ENCODE data around the gene TM7SF2.

TM7SF2 gene

GRCh38 chr11:65133724-65134123 is 22.1 kb downstream of the TM7SF2 start:
- Histone ChIP-seq H3K27me3 (ENCODE audit: insufficient read depth, low read length) (no peaks in the 10 kb centered on the region), H3F3A (ENCODE audit: insufficient read depth, low read length) (0 out of 2 replicates have a peak, but pooled peaks cover 7% of the 10 kb centered on the region), H3K36me3 (ENCODE audit: insufficient read depth, low read length) (peaks cover 50% of the 10 kb centered on the region), H2AFZ (ENCODE audit: low read length) (no peak overlapping the region), H3K4me2 (ENCODE audit: low read length) (peak overlapping the region; percentile 93), H3K27ac (ENCODE audit: low read depth, low read length, poor library complexity, severe bottlenecking) (peak overlapping the region; percentile 99), H3K4me1 (ENCODE audit: insufficient read depth, low read length, severe bottlenecking) (peaks cover 50% of the 10 kb centered on the region), H3K9ac (ENCODE audit: low read length) (peak overlapping the region; percentile 93), H3K4me3 (ENCODE audit: low read depth, low read length, poor library complexity, severe bottlenecking) (peak overlapping the region; percentile 95), H3K79me2 (ENCODE audit: insufficient read depth, low read length) (peaks cover 8% of the 10 kb centered on the region; the same call in 1 of the 2 replicates), H3K9me2 (ENCODE audit: low read depth, low read length) (no peaks in the 10 kb centered on the region), H4K20me1 (ENCODE audit: insufficient read depth, low read length) (no peaks in the 10 kb centered on the region), H3K9me3 (ENCODE audit: low read length) (no peaks in the 10 kb centered on the region)
- TF ChIP-seq CTCF (IDR thresholded peaks at IDR 0.05; ENCODE audit: low read length), result no peak
- no peak for TF ChIP-seq EZH2 (IDR thresholded peaks at IDR 0.05; ENCODE audit: borderline replicate concordance, low read length)

GRCh38 chr11:65134240-65134951 is 22.7 kb downstream of the TM7SF2 start, which contains the start of gene SYVN1:
SYVN1 (minus strand) TSS chr11:65134519; CDS start chr11:65133601, 918 bp downstream.
- H3K27me3 ChIP-seq (ENCODE audit: insufficient read depth, low read length), result no peaks in the 10 kb centered on the region
- no peak for TF ChIP-seq CTCF (IDR thresholded peaks at IDR 0.05; ENCODE audit: low read length)
- no peak for TF ChIP-seq EZH2 (IDR thresholded peaks at IDR 0.05; ENCODE audit: borderline replicate concordance, low read length)
- H4K20me1 ChIP-seq (ENCODE audit: insufficient read depth, low read length), result no peaks in the 10 kb centered on the region
- H3K79me2 ChIP-seq (ENCODE audit: insufficient read depth, low read length), result peaks cover 8% of the 10 kb centered on the region; the same call in 1 of the 2 replicates
- H3F3A ChIP-seq (ENCODE audit: insufficient read depth, low read length), result 0 out of 2 replicates have a peak, but pooled peaks cover under 1% of the 10 kb centered on the region
- H3K4me2 ChIP-seq (ENCODE audit: low read length), result peak within 1 kb of the TSS; percentile 93
- H3K9me3 ChIP-seq (ENCODE audit: low read length), result no peaks in the 10 kb centered on the region
- peak within 1 kb of the TSS; percentile 99 for H3K27ac ChIP-seq (ENCODE audit: low read depth, low read length, poor library complexity, severe bottlenecking)
- peaks cover 47% of the 10 kb centered on the region for H3K4me1 ChIP-seq (ENCODE audit: insufficient read depth, low read length, severe bottlenecking)
- H3K4me3 ChIP-seq (ENCODE audit: low read depth, low read length, poor library complexity, severe bottlenecking), result peak within 1 kb of the TSS; percentile 95
- peaks cover 43% of the 10 kb centered on the region for H3K36me3 ChIP-seq (ENCODE audit: insufficient read depth, low read length)
- H2AFZ ChIP-seq (ENCODE audit: low read length), result no peak within 1 kb of the TSS
- H3K9me2 ChIP-seq (ENCODE audit: low read depth, low read length), result no peaks in the 10 kb centered on the region
- H3K9ac ChIP-seq (ENCODE audit: low read length), result peak within 1 kb of the TSS; percentile 93

GRCh38 chr11:65134952-65135632 is 23.4 kb downstream of the TM7SF2 start:
- Histone ChIP-seq H2AFZ (ENCODE audit: low read length) (no peak overlapping the region), H3K4me3 (ENCODE audit: low read depth, low read length, poor library complexity, severe bottlenecking) (peak overlapping the region; percentile 95), H3K9me3 (ENCODE audit: low read length) (no peaks in the 10 kb centered on the region), H3K9me2 (ENCODE audit: low read depth, low read length) (no peaks in the 10 kb centered on the region), H3K4me2 (ENCODE audit: low read length) (peak overlapping the region; percentile 93), H3K36me3 (ENCODE audit: insufficient read depth, low read length) (peaks cover 36% of the 10 kb centered on the region), H3K9ac (ENCODE audit: low read length) (peak overlapping the region; percentile 93), H4K20me1 (ENCODE audit: insufficient read depth, low read length) (no peaks in the 10 kb centered on the region), H3K79me2 (ENCODE audit: insufficient read depth, low read length) (peaks cover 8% of the 10 kb centered on the region; the same call in 1 of the 2 replicates), H3K27ac (ENCODE audit: low read depth, low read length, poor library complexity, severe bottlenecking) (peak overlapping the region; percentile 99), H3K27me3 (ENCODE audit: insufficient read depth, low read length) (no peaks in the 10 kb centered on the region), H3F3A (ENCODE audit: insufficient read depth, low read length) (no peaks in the 10 kb centered on the region), H3K4me1 (ENCODE audit: insufficient read depth, low read length, severe bottlenecking) (peaks cover 42% of the 10 kb centered on the region)
- no peak for TF ChIP-seq EZH2 (IDR thresholded peaks at IDR 0.05; ENCODE audit: borderline replicate concordance, low read length)
- no peak for TF ChIP-seq CTCF (IDR thresholded peaks at IDR 0.05; ENCODE audit: low read length)

All from OCI-LY1 (cell line).